Renal cortex interstitium (tissue), 11 donors: ENCODE measurements around the gene C2orf76. TPM values are rescaled to one million over a fixed set of nuclear protein-coding genes. Genes with fewer than 3 reads are reported as not detected.
"Not testable (repeated sequence)": the region's sequence is repeated elsewhere in the genome, so short reads cannot be mapped to it uniquely, and the experiment has no call there.

Experiments
- DNase-seq, 11 donors: peaks; one replicate each; pipeline ENCODE4 v3.0.0-alpha.2; 2013; ENCODE audit warnings: low read depth in 9 of 11, low spot score in 4 of 11; ENCODE audit errors: extremely low read depth in 1 of 11
- polyA plus RNA-seq, 3 donors: library from polyadenylated mRNA; unstranded; fragments of 120-200 nt; gene quantifications; one replicate each; pipeline ENCODE4 v1.2.1, GENCODE V29; 2013; ENCODE audit not compliant: insufficient read length in 3 of 3

Gene C2orf76
- polyA plus RNA-seq, 3 donors: 14.8 to 25.6 (median 17.9) TPM

DNA sequence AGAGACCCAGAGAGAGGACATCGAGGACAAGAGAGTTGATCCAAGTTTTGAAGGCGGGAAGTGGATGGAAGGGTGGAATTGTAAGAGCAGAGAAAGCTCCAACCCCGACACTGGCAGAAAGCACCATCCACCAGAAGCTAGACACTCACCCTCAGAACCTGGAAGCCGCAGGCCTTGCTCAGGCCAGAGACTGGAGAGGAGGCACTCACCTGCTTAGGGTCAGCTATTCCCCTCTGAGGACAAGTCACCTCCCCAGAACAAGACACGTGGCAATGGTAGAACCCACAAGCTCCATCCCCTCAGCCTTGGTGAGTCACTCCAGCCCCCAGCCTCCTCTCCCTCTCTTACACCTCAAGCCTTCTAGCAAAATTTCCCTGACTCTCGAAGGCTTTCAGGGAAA is 78.1 kb downstream of the C2orf76 start:
- no peak for DNase-seq

DNA sequence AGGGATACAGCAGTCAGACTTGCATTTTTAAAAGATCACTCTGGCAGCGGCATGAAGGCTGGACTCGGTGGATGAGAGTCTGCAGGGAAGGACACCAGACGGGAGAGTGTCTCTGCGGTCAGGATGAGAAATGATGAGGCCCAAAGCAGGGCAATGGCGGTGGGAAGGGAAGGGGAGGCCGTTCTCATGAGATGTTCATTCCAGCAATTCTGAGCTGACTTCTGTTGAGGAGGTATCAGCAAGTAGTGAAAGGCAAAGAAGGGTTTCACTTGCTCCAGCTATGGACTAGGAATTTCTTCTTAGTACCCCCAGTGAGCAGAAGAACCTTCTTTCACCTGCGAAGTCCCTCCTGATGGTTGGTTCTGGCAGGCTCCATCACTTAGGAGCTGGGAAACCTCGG is 80.0 kb downstream of the C2orf76 start:
- no peak for DNase-seq

DNA sequence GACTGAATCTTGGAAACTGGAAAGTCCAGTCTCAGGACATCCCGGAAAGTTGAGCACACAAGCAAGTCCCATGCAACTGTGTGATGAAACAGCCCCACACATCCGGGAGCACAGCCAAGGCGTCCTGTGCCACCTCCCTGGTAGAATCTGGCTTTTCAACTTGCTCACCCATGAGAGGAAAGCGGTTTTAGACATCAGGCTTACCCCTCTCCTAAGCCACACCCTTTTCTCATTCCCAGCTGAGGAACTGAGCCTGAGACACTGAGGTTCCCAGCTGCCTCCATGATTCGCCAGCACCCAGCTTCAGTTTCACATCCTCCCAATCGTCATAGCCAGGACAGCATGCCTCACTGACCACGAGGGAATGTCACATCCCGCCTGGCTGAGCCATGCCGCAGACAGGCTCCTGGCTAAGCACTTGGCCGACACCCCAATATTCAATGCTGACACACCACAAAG is 82.7 kb downstream of the C2orf76 start:
- DNase-seq: no peak

DNA sequence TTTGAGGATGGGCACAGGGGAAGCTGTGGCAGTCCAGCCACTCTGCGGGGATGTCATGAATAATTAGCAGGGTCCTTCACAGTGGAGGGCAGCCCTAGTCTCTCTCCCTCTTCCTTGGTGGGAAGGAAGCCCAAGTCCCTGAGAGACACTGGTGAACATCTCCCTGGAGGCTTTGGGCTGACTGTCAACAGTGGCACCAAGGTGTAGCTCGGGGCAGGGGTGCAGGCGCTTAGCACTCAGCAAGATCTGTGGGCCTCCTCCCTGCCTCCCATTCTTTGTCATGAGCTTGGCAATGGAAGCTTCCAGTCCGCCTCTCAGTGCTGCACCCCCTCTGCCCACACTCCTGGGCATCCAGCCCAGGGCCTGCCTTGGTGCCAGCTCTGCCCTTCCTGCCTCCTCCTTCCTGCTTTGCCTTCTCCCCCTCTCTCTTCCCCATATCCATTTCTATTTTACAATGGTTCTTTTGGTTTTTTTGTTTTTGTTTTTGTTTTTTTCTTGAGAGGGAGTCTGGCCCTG is 83.6 kb downstream of the C2orf76 start:
- DNase-seq: no peak

DNA sequence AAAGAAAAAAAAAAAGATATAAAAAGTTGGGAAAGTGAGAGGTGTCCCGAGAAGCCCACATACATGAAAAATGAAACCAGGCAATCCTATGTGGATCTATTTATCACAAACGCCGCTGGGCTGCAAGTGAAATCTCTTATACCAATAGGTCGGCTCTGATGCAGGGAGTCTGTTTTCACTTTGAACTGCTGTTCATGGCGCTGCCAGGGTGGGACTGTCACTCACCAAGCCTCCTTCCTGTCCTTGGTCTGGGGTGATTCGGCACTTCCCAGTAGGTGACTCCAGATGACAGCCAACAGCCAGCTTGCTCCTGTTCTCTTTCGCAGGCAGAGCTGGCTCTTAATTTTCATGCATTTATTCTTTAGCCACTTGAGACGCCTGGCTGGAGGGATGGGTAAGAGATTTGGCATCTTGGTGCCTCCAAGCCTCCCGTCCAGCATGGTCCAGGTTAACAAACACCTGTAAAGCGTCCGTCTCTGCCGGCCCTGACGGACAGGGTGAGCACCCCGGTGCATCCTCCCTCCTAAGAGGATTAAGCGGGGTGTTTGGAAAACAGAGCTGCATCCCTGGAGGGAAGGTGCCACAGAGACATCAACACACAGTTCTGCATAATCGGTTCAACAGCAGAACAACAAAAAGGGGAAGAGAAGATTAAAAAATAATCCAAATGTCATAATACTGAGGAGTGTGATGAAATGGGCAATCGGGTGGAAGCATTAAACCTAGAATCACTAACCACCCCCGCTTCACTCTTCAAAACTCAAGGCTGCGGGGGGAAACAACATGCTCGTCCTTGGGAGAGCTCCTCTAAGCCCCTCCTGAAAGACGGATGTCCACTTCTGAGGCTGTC is 84.3 kb downstream of the C2orf76 start:
- no peak for DNase-seq

DNA sequence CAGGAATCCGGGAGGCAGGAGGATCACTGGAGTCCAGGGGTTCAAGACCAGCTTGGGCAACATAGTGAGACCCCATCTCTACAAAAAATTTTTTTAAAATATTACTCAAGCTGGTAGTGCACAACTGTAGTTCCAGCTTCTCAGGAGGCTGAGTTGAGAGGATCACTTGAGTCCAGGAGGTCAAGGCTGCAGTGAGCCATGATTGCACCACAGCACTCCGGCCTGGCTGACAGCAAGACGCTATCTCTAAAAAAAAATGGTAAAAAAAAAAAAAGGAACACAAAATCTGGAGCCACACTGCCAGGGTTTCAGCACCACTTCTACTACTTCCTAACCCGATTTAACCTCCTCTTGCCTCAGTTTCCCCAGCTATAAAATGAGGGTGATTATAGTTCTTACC is 86.0 kb downstream of the C2orf76 start:
- no peak for DNase-seq

DNA sequence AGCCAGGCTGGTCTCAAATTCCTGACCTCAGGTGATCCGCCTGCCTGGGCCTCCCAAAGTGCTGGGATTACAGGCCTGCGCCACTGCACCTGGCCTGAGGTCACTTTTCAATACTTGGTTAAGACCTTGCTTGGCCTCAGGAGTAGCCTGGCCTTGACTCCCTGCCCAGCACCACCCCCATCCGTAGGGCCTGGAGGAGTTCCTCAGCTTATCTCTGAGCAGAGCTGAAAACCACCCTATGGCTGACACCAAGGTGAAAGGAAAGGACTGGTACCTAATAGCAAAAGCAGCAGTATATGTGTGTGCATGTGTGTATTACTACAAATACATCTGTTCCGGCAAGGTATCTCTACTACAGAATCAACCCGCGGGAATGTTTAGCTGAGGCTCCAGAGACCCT is 87.0 kb downstream of the C2orf76 start:
- DNase-seq: no peak

DNA sequence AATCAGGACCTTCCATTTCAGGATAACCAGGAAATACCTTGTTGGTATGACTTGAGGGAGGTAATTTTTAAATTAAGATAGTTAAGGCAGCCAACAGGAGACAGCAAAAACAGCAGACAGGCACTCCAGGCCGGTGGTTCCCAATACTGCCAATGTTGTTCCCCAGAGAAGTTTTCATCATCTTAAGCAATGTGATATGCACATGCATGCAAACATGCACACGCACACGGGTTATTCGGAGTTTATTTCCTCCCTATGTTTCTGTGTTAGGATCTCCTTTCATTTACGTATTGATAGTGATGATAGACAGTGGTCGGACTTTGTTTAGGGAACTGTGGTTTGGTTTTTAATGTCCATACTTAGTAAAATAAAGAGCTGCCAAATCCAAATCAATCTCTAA is 87.7 kb downstream of the C2orf76 start:
- DNase-seq: no peak

DNA sequence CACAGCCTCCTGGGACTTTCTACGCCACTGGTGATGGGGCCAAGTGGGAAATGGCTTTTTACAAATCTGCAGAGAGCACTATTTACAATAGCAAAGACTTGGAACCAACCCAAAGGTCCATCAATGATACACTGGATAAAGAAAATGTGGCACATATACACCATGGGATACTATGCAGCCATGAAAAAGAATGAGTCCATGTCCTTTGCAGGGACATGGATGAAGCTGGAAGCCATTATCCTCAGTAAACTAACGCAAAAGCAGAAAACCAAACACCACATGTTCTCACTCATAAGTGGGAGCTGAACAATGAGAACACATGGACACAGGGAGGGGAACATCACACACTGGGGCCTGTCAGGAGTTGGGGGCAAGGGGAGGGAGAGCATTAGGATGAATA is 88.2 kb downstream of the C2orf76 start:
- not testable (repeated sequence) for DNase-seq

DNA sequence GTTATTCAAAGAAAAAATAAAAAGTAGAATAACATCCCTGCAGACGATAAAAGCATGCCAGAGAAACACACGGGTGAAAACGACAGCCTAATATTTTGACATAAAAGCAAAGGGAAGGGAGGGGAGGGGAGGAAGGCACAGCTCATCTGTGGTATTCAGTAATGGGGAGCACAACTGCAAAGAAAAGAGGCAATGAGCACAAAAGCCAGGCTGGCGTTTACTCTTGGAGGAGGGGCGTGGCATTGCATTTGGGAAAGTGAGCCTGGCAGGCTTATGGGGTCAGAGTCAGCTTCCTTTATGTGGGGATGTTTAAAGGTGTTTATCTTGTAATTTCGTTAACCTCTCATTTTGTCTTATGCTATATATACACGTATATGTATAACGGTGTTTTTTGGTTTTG is 89.8 kb downstream of the C2orf76 start:
- no peak for DNase-seq

DNA sequence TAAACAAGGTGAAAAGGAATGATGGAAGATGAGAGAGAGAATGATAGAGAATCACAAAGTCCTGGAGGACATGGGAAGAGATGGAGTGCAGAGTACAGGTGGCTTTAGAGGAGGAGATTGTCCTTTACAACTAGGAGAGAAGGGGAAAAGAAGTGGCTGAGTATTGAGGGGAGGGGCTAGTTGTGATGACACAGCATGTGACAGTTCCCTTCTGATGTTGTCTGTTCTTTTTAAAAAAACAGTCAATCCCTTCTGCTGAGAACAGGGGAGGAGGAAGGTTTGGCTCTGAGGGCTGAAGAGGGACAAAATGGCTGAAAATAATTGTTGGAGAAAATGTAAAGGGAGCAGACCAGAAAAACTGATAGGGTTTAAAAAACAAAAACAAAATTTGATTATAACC is 99.0 kb downstream of the C2orf76 start:
- no peak for DNase-seq

DNA sequence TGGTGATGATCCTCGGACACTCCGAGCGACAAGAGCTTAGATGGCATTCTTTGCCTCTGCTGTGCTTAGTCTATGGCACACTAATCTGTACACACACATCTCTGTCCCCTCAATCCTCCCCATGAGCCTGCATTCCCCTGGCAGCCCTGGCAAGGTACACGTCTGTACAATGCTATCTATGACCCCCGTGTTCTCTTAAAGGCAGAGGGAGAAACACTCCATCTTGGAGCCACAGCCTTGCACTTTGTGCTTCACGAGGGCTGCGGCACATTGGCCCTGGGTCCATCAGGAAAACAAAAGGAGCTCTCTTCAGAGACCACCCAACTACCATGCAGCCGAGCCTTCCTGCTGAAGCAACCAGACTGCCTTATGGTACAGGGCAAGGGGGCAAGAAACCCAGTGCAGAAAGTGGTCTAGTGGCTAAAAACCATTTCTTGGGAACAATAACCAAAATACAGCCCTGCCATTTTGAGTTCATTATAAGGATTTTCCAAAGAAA is 100.5 kb downstream of the C2orf76 start:
- DNase-seq: no peak

DNA sequence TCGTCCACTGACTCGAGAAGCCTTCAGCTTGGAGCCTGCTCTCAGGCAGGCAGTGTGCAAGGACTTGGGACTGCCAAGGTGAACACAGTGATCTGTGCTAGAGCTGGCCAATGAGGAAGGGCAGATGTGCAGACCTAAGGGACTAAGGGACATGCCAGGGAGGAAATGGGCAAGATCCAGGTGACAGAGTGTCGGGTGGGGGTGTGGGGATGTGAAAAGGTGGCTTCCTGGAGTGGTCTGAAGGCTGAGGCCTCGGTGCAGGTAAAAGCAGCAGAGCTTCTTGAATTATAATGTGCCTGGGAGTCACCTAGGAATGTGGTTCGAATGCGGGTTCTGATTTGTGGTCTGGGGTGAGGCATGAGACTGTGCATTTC is 101.0 kb downstream of the C2orf76 start:
- DNase-seq: no peak

DNA sequence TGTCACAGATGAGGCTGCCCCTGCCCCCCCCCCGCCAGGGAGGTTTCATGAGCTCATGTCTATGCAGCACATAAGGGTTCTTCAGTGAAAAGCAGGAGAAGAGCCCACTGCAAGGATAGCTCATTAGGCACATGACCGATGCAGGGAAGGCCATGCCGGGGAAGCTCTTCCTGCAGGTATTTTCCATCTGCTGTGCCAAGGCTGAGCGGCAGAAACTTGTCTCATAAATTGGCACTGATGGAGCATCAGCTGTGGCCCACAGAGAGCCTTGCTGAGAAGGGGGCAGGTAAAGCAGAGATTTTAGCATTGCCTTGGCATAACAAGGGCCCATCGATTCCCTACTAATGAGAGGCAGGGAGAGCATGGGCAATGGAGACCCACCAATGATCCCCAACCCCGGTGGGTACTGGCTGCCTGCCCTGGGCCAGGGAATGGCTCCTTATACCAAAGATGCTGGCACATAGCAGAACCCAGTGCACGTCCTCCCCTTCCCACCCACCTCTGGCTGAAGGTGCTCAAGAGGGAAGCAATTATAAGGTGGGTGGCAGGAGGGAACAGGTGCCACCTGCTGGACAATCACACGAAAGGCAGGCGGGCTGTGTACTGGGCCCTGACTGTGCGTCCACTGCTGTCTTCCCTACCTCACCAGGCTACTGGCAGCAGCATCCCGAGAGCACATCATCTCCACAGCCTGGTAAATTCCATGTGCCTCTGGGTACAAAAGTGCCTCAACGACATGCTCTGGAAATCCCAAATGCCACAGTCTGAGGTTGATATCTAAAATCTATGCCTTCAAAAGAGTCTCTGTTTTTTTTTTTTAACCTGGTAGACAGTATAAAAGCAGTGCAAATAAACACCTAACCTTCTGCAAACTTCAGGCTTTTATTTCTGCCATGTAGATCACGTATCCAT is 101.6 kb downstream of the C2orf76 start:
- DNase-seq: no peak

DNA sequence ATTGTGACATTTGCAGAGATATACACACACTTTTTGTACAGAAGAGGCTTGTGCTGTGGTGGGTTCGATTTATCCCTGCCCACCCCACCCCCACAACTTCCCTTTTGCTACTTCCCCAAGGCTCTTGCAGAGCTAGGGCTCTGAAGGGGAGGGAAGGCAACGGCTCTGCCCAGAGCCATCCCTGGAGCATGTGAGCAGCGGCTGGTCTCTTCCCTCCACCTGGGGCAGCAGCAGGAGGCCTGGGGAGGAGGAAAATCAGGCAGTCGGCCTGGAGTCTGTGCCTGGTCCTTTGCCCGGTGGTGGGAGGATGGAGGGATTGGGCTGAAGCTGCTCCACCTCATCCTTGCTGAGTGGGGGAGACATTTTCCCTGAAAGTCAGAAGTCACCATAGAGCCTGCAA is 103.0 kb downstream of the C2orf76 start:
- DNase-seq: no peak

DNA sequence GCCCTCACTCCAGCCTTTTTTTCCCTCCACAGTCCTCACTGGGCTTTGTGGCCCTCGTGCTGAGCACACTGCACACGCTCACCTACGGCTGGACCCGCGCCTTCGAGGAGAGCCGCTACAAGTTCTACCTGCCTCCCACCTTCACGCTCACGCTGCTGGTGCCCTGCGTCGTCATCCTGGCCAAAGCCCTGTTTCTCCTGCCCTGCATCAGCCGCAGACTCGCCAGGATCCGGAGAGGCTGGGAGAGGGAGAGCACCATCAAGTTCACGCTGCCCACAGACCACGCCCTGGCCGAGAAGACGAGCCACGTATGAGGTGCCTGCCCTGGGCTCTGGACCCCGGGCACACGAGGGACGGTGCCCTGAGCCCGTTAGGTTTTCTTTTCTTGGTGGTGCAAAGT is 103.6 kb downstream of the C2orf76 start:
- DNase-seq: no peak

DNA sequence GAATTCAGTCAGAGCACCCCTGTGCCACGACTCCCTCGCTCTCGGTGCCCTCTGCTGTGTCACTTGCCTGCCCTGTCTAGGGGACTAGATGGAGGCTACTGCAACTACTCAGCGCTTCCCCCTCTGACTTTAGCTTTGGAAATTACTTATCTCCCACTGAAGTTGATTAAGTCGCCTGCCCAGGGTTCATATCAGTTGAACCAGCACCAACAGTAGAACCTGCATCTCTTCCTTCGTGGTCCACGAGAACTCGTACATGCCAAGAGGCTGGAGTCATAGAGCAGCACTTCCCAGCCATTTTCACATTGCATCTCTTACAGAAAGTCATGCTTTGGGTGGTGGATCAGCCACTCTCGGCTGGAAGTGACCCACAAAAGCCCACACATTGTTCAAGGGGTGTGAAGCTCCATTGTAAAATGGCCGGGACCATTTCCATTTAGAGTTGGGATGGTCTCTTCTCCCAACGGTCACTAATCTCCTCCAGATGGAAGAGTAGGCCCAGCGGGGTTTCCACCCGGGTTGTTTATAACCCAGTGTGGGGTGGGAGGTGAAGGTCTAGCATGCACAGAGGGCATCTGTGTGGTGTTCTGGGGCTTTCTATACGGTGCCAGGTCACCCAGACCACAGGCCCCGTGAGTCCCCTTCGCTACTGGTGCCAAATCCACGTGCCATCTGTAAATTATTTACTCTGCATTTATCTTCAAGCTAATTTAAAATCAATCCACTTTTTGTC is 105.0 kb downstream of the C2orf76 start:
- no peak for DNase-seq

DNA sequence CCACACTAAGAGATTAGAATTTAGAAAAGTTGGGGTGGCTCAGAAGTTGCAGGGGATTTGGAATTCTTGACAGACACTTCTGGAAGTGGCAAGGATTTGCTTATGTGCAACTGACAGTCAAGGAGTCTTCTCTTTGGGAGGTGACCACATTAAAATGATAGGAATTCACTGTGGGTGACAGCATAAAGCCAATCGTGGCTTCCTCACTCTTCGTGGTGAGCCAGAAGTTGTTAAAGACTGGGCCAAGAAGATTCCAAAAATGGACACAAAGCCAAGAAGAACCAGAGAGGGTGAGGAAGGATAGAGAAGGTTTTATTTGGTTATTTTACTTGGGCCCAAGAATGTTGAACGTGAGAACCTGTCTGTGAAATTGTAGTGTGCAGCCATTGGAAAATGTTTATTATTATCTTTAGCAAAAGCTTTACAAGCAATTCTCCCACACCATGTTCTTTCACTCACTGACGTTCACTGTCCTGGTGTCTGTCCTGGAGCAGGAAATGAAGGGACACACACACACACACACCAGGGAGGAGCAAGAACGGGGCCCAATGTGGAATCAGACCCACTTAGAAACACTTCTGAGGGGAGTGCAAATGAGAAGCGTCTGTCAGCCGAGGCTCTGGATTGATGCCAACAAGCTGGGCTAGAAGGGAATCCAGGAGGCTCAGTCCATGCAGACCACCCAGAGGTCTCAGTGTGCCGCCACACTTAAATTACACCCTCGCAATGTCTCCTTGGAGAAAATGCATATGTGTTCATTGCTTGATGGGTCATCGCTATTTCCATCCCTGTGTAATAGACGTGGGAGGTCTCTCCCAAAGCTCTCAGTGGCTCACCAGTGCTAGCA is 105.8 kb downstream of the C2orf76 start:
- no peak for DNase-seq
